ENCODE measurements around the gene KCNE4. TPM values are rescaled to one million over a fixed set of nuclear protein-coding genes. Genes with fewer than 3 reads are reported as not detected.

The KCNE4 gene
- 10 to 100 TPM; 21.2 to 23.0 TPM for total RNA-seq
- long read RNA-seq, donor 1, partial matches to known transcripts = 7 of 11 reads
- long read RNA-seq, donor 1, other reads (novel, unspliced or antisense) = 2 of 11 reads
- long read RNA-seq, donor 2, transcript KCNE4-201 (2 exons, 3,291 nt) = major isoform, 8 of 10 reads
- long read RNA-seq, donor 2, partial matches to known transcripts = 0 of 10 reads
- long read RNA-seq, donor 2, other reads (novel, unspliced or antisense) = 2 of 10 reads

DNA sequence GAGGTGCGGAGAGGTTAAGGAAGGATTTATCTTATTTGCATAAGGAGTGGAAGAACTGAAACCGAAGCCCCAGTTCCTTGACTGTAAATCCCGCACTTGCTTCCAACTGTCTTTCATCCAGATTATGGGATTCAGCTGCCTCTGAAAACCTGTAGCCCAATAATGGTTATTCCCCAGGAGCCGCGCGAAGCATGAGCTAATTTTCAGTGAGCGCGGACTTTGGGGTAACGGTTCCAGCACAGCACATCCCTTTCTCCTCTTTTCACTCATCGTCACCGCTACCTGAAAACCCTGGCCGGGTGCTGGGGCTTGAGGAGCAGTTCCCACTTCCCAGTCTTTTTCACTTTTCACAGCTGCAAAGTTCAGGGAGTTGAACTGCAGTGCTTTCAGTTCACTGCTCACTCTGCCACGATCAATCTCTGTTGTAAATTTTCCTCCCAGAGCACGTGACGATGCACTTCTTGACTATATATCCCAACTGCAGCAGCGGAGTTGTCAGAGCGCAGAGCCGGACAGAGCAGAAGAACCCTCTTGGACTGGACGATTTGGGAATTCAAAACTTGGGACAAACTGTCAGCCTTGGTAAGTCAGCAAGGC, at the start of gene KCNE4:
Gene KCNE4 (plus strand): TSS at position 498 of the 597 bp plus-strand sequence. CDS start 641 bp downstream, outside the sequence.
- DNase-seq (ENCODE audit: low spot score) = no peak
- intact Hi-C loops (cut with DNase I) = no loop called here

GRCh38 chr2:223003191-223003590, 48.8 kb upstream of the KCNE4 start:
- intact Hi-C loops (cut with DNase I) = no loop called here
- no peak for DNase-seq (ENCODE audit: low spot score)

DNA sequence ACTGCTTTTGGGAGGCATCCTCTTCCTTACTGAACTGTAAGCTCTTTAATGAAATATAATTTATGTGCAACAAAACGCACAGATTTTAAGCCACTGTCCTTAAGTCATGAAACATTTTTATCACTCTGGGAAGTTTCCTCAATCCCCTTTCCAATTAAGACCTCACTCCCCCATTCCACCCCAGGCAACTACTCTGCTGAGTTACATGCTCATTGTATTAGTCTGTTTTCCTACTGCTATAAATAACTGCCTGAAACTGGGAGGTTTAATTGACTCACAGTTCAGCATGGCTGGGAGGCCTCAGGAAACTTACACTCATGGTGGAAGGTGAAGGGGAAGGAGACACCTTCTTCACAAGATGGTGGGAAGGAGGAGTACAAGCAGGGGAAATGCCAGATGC, 46.5 kb upstream of the KCNE4 start:
- DNase-seq (ENCODE audit: low spot score) = no peak
- intact Hi-C loops (cut with DNase I) = loop anchor here in 1 of 2 donors (5.0 kb wide), 1 partner anchor 942 kb away; the partner anchor contains the start of gene WDFY1

- intact Hi-C loops (cut with DNase I) = loop anchor here in 1 of 2 donors (5.0 kb wide), 1 partner anchor 940 kb away; the partner anchor contains the start of gene WDFY1
Observed at GRCh38 chr2:223007531-223007930, 44.5 kb upstream of the KCNE4 start.

DNA sequence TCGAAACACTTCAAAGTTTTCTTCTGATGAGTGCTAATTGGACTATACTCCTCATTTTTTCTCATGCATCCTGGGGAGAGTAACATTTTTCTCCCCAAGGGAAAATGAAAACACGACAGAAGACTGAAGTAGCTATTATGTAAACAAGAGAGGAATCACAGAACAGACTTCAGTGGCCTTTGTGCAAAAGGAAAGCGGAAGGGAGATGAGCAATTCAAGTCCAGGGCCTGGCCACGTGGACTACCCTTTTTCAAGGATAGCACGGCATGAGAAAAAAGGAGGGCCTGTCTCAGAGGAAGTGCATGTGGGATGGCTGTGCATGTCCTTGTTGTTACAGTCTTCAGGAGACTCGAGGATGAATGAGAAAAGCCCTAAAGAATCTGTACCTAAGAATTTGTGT, 43.8 kb upstream of the KCNE4 start:
- intact Hi-C loops (cut with DNase I) = loop anchor here in 1 of 2 donors (5.0 kb wide), 1 partner anchor 939 kb away; the partner anchor contains the start of gene WDFY1
- no peak for DNase-seq (ENCODE audit: low spot score)

More at GRCh38 chr2:223007531-223007930, 44.5 kb upstream of the KCNE4 start:
- DNase-seq (ENCODE audit: low spot score) = no peak

DNA sequence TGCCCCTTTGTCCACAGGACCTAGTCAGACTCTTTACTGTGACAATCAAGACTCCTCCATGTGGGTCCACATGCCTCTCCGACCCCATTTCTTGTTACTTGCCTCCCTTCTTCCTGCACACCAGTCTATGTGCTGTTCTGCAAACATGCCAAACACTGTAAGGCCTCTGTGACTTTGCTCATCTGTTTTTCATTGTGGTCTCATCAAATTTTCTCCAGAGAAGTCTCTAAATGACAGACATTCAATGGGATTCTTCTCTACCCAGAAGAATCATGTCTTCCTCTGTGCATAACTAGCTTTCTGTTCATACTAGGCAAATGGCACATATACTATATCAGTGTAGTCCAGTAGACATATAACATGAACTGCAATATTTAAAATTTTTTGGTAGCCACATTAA, 43.0 kb upstream of the KCNE4 start:
- no peak for DNase-seq (ENCODE audit: low spot score)
- intact Hi-C loops (cut with DNase I) = loop anchor here in 1 of 2 donors (5.0 kb wide), 1 partner anchor 938 kb away; the partner anchor contains the start of gene WDFY1

- intact Hi-C loops (cut with DNase I) = no loop called here
- no peak for DNase-seq (ENCODE audit: low spot score)
Observed at GRCh38 chr2:223010641-223011040, 41.3 kb upstream of the KCNE4 start.

DNA sequence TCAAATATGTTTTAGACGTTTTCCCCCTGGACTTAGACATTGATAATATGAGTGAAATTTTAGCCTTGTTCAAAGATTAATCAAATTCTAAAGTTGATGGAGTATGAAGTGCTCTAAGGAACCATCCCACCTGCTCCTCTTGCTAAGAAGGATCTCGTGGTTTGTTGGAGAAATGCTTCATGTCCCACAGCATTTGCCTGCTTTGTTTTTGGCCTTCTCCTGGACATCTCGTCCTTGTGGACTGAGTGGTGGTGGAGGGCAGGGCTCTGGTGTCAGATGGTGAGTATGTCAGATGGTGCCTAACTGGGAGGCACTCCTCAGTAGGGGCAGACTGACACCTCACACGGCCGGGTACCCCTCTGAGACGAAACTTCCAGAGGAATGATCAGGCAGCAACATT, 39.7 kb upstream of the KCNE4 start:
- intact Hi-C loops (cut with DNase I) = no loop called here
- no peak for DNase-seq (ENCODE audit: low spot score)

GRCh38 chr2:223019390-223019930, 32.5 kb upstream of the KCNE4 start:
- DNase-seq (ENCODE audit: low spot score) = no peak
- intact Hi-C loops (cut with DNase I) = no loop called here

- intact Hi-C loops (cut with DNase I) = no loop called here
- no peak for DNase-seq (ENCODE audit: low spot score)
Observed at GRCh38 chr2:223019987-223020717, 31.8 kb upstream of the KCNE4 start.

DNA sequence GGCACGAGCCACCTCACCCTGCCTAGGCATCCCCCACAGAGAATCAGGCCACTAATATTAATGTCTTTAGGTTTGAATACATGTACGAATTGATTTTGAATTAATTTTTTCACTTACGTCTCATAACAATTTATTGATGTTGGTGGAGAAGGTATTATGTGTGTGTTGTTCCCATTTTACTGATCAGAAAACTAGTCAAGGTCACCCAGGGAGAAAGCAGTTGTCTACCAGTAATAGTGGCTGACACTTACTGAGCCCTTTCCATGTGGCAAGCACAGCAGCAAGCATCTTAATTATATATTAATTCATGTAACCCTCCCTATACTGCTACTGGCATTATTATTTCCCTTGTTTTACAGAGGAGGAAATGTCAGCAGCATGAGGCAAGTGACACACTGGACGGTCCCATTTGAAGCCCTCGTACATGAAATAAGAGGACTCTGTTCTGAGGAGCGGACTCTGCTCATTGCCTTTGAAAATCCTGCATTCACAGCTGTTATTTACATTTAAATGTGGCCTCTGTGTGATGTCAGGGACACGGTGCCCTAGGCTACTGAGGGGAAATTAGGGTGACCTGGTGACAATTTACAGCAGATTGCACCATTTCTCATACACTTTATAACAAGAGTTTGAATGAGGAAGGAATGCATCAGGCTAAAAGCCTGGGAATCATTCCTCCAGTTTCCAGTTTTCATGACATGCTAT, 30.9 kb upstream of the KCNE4 start:
- DNase-seq (ENCODE audit: low spot score) = no peak
- intact Hi-C loops (cut with DNase I) = no loop called here

- intact Hi-C loops (cut with DNase I) = no loop called here
- DNase-seq (ENCODE audit: low spot score) = no peak
Observed at GRCh38 chr2:223026357-223027110, 25.5 kb upstream of the KCNE4 start.

- intact Hi-C loops (cut with DNase I) = no loop called here
- no peak for DNase-seq (ENCODE audit: low spot score)
Observed at GRCh38 chr2:223027442-223027841, 24.5 kb upstream of the KCNE4 start.

- intact Hi-C loops (cut with DNase I) = no loop called here
Observed at GRCh38 chr2:223029287-223029686, 22.7 kb upstream of the KCNE4 start.

DNA sequence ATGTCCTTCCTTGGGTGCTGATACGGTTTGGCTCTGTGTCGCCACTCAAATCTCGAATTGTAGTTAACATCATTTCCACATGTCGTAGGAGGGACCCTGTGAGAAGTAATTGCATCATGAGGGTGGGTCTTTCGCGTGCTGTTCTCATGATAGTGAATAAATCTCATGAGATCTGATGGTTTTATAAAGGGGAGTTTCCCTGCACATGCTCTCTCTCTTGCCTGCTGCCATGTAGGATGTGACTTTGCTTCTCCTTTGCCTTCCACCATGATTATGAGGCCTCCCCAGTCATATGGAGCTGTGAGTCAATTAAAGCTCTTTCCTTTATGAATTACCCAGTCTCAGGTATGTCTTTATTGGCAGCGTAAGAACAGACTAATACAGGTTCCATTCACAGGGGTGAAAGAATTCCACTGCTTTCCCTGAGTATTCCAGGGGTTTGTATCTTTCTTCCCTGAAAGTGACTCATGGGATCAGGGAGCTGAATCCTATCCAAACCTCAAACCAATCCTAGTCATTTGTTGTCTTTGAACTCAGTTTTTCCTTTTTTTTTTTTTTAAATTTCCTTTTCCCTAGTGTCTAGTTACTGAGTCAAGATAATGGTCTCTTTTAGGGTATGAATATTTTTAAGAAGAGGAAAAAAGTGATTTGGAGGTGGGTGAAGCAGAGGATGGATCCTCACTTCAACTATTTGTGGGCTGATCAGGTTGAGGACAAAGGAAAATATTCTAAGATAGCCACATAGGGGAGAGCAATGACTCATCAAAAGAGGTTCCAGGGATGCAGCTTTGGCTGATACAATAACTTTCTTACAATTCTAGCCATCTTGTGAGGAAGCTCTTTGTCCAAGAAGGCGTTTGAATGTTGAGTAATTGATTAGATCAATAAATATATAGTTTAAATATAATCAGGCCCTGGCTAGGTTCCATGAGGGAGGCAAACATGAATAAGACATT, 19.5 kb upstream of the KCNE4 start:
- DNase-seq (ENCODE audit: low spot score) = no peak
- intact Hi-C loops (cut with DNase I) = no loop called here

More at GRCh38 chr2:223029287-223029686, 22.7 kb upstream of the KCNE4 start:
- DNase-seq (ENCODE audit: low spot score) = no peak

GRCh38 chr2:223034221-223034975, 17.6 kb upstream of the KCNE4 start:
- intact Hi-C loops (cut with DNase I) = no loop called here
- no peak for DNase-seq (ENCODE audit: low spot score)
